H1 (cell line): ENCODE measurements around the gene INPP5B.

Experiments used
- CTCF ChIP-seq, 3 experiments: IDR thresholded peaks; 1 replicate in 2 of 3; 2 replicates in 1 of 3; pipeline versions ENCODE4 v1.5.1 to v1.6.1; 2011; ENCODE audit warnings: low read length in 3 of 3, mild to moderate bottlenecking in 3 of 3, inconsistent platforms in 2 of 3, low read depth in 1 of 3, moderate library complexity in 1 of 3; ENCODE audit not compliant: insufficient read depth in 1 of 3; ENCODE audit errors: control extremely low read depth in 1 of 3
- GABPA ChIP-seq: IDR thresholded peaks from 2 replicates; pipeline ENCODE4 v1.6.1; 2011; ENCODE audit warnings: mild to moderate bottlenecking, low read length, moderate library complexity, borderline replicate concordance; ENCODE audit not compliant: insufficient read depth
- SP1 ChIP-seq: IDR thresholded peaks from 2 replicates; pipeline ENCODE4 v1.6.1; 2011; ENCODE audit warnings: low read depth, low read length
- TAF7 ChIP-seq: optimal IDR thresholded peaks from 2 replicates; pipeline ENCODE3; 2011; ENCODE audit warnings: low read depth, mild to moderate bottlenecking, inconsistent platforms, low read length, moderate library complexity, borderline replicate concordance

GRCh38 chr1:37866491-37866890, 80.4 kb downstream of the INPP5B start:
- no peak for TF ChIP-seq CTCF (IDR thresholded peaks at IDR 0.05; ENCODE audit: control extremely low read depth in 1 of 3, insufficient read depth in 1 of 3, low read depth in 1 of 3, low read length in 3 of 3)
- no peak for TF ChIP-seq TAF7
- no peak for TF ChIP-seq SP1
- TF ChIP-seq GABPA: no peak
